Measurements from ENCODE around the gene RBFOX2. TPM values are rescaled to one million over a fixed set of nuclear protein-coding genes. Genes with fewer than 3 reads are reported as not detected.

RBFOX2 gene
- total and polyA plus RNA-seq, 11 donors: 31.0 to 102 (median 84.0) TPM

DNA sequence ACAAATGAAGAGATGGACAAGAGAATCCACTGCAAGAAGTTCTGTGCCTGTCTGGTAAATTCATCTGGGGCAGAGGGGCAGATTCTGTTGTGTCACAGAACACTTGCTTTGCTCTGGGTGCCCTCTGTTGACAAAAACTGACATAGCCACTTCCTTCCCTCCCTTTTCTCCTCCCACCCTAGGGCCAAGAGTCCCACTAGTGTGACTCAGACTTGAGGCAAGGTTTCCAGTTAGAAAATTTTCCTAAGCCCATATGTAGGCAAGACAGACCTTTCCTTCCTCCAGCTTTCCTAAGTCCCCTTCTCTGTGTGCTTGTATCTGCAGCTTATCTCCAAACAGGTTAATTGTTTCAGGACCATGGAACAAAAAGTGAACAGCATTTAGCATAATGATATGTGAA lies 106.8 kb downstream of the RBFOX2 start:
- peak overlapping the region in 7 of 12 donors; percentile 9 to 70 (median 26) for H3K27ac ChIP-seq
- intact Hi-C loops (cut with DNase I): loop anchor here (1.0 to 10.0 kb wide), 18 partner anchors 146 to 577 kb away; no protein-coding TSS in a partner anchor
- no peaks in the 10 kb centered on the region for H3K36me3 ChIP-seq
- TF ChIP-seq, protein P1, sequence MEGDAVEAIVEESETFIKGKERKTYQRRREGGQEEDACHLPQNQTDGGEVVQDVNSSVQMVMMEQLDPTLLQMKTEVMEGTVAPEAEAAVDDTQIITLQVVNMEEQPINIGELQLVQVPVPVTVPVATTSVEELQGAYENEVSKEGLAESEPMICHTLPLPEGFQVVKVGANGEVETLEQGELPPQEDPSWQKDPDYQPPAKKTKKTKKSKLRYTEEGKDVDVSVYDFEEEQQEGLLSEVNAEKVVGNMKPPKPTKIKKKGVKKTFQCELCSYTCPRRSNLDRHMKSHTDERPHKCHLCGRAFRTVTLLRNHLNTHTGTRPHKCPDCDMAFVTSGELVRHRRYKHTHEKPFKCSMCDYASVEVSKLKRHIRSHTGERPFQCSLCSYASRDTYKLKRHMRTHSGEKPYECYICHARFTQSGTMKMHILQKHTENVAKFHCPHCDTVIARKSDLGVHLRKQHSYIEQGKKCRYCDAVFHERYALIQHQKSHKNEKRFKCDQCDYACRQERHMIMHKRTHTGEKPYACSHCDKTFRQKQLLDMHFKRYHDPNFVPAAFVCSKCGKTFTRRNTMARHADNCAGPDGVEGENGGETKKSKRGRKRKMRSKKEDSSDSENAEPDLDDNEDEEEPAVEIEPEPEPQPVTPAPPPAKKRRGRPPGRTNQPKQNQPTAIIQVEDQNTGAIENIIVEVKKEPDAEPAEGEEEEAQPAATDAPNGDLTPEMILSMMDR (IDR thresholded peaks at IDR 0.05): peak; percentile 50 to 87 (median 76)
- no peak for TF ChIP-seq POLR2A (IDR thresholded peaks at IDR 0.05)
- DNase-seq (peak in 4 of 5 donors; percentile 69 to 78 (median 71)), ATAC-seq (peak; percentile 76 to 92 (median 89))
- H3K9me3 ChIP-seq: no peaks in the 10 kb centered on the region
- H3K4me3 ChIP-seq: no peak overlapping the region
- no peaks in the 10 kb centered on the region for H3K27me3 ChIP-seq
- H3K4me1 ChIP-seq: peaks cover 0 to 67% (median 43%) of the 10 kb centered on the region in 12 donors

DNA sequence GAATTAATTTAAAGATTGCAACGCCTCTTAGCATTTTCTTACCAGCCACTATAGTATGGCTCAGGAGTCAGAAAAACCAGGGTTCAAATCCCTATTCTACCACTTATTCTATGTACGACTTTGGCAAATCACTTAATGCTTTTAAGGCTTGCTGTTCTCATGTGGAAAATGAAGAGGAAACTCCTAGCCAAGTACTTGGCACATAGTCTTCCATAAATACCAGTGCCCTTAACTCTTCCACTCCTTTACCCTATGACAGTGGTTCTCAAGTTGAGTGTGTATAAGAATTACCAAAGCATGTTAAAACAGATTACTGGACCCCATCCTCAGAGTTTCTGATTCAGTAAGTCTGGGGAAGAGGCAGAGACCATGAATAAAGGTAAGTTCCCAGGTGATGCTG lies 107.6 kb downstream of the RBFOX2 start:
- no peak for TF ChIP-seq POLR2A (IDR thresholded peaks at IDR 0.05)
- TF ChIP-seq, protein P1 (IDR thresholded peaks at IDR 0.05): no peak
- Histone ChIP-seq H3K27ac (peak overlapping the region in 8 of 12 donors; percentile 5 to 70 (median 32)), H3K9me3 (no peaks in the 10 kb centered on the region), H3K27me3 (no peaks in the 10 kb centered on the region), H3K36me3 (no peaks in the 10 kb centered on the region), H3K4me3 (no peak overlapping the region), H3K4me1 (peaks cover under 1 to 74% (median 49%) of the 10 kb centered on the region in 12 donors)
- 53 to 64% (median 61%) methylated on average over 2 of the region's 2 CpGs for WGBS, 4 donors
- intact Hi-C loops (cut with DNase I): loop anchor here (1.0 to 10.0 kb wide), 16 partner anchors 146 to 576 kb away; no protein-coding TSS in a partner anchor
- ATAC-seq: peak; percentile 11 to 42 (median 36)
- DNase-seq: no peak

DNA sequence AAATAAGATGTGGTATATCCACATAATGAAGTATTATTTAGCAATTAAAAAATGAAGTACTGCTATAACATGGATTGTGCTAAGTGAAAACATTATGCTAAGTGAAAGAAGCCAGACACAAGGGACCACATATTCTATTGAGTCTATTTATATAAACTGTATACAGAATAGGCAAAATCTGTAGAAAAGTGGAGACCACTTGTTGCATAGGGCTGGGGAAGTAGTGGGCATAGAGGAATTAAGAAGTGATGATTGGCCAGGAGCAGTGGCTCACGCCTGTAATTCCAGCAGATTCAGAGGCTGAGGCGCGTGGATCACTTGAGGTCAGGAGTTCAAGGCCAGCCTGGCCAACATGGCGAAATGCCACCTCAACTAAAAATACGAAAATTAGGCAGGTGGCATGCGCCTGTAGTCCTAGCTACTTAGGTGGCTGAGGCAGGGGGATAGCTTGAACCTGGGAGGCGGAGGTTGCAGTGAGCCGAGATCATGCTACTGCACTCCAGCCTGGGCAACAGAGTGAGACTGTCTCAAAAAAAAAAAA lies 109.6 kb downstream of the RBFOX2 start:
- H3K4me3 ChIP-seq: no peak overlapping the region
- no peaks in the 10 kb centered on the region for H3K27me3 ChIP-seq
- TF ChIP-seq, protein P1 (IDR thresholded peaks at IDR 0.05): no peak
- TF ChIP-seq POLR2A (IDR thresholded peaks at IDR 0.05): no peak
- ATAC-seq: no peak
- H3K9me3 ChIP-seq: no peaks in the 10 kb centered on the region
- H3K4me1 ChIP-seq: peaks cover 8 to 89% (median 65%) of the 10 kb centered on the region in 12 donors
- H3K36me3 ChIP-seq: no peaks in the 10 kb centered on the region
- no peak for DNase-seq
- intact Hi-C loops (cut with DNase I): loop anchor here in 9 of 10 donors (5.0 to 10.0 kb wide), 8 partner anchors 77 to 494 kb away; no protein-coding TSS in a partner anchor
- H3K27ac ChIP-seq: peak overlapping the region in 10 of 12 donors; percentile 2 to 71 (median 58)
- 77 to 84% (median 82%) methylated on average over 8 of the region's 8 CpGs for WGBS, 4 donors

DNA sequence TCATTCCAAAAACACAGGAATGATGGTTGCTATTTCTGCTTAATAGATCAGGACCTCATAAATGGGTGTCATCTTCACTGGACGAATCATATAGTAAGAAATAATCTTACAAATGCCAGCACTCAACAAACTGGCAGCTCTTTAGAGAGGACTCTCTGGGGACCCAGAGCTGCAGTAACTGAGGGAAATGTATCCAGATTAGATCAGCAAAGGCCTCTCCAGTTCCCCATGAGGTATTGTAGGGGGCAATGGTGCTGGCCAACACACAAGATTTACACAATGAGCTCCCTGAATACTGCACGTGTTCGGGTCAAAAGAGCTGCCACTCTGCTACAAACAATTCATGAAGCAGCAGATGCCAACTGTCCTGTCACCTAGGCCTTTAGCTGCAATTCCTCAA lies 110.2 kb downstream of the RBFOX2 start:
- H3K4me1 ChIP-seq: peaks cover 12 to 90% (median 70%) of the 10 kb centered on the region in 12 donors
- intact Hi-C loops (cut with DNase I): loop anchor here in 9 of 10 donors (5.0 to 10.0 kb wide), 8 partner anchors 76 to 494 kb away; no protein-coding TSS in a partner anchor
- DNase-seq: no peak

More for the DNA sequence above, 110.2 kb downstream of the RBFOX2 start:
- H3K27me3 ChIP-seq: no peaks in the 10 kb centered on the region
- H3K36me3 ChIP-seq: no peaks in the 10 kb centered on the region
- H3K27ac ChIP-seq: peak overlapping the region; percentile 2 to 71 (median 54)
- ATAC-seq: peak in 2 of 4 donors; percentile 12 to 18
- no peak for TF ChIP-seq POLR2A (IDR thresholded peaks at IDR 0.05)
- H3K4me3 ChIP-seq: no peak overlapping the region
- no peaks in the 10 kb centered on the region for H3K9me3 ChIP-seq
- 7 to 22% (median 13%) methylated on average over 3 of the region's 3 CpGs for WGBS, 4 donors
